GM18526 (cell line): ENCODE measurements around the gene APH1B.

ENCODE experiments used
- POLR2A ChIP-seq: IDR thresholded peaks from 3 replicates; pipeline ENCODE4 v1.6.1; 2011; ENCODE audit not compliant: insufficient read length; ENCODE audit errors: extremely low read depth

Gene APH1B

DNA sequence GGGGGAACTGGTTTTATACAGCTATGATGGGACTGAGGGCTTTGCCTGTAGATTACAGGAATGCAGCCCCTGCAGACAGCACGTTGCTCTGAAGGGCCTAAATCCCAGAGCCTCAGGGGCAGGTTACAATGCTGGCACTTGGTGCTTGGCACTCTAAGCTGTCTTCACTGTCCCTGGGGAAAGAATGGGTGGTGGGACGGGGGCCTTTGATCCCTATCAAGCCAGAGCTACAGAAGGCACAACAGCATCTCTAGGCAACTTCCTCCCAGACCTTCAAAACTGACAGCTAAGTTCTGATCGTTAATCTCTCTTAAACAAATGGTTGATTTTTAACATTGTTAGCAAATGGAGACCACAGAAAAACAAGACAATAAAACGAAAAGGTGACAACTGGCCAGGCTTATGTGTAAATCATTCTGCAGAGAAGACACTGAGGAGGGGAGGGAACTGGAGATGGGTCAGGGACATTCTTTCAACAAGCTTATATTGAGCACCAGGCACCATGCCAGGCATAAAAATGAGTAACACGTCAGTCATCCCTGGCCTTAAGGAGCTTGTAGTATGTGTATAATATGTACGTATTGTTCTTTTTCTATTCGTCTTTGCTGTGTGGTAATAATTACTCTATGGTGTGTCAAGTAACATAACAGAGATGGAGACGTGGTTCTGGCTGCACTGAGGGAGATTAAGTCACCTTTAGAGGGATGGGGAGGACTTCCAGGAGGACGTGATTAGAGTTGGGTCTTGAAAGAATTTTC is 55.1 kb downstream of the APH1B start:
- TF ChIP-seq POLR2A: no peak

DNA sequence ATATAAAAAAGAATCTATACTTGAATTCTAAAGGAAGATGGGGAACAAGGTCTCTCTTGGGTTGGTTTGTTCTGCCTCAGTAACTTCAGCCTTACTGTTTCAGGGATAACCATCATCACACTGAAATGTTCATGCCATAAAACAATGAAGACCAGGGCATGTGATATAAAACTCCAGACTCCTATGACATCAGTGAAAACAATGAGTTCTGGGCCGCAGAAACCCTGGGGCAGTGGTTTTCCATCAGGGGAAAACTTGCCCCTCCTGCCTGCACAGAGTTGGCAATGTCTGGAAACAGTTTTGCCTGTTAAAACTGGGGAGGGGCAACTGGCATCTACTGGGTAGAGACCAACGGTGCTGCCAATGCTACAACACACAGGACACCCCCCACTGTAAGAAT is 57.4 kb downstream of the APH1B start:
- no peak for TF ChIP-seq POLR2A

DNA sequence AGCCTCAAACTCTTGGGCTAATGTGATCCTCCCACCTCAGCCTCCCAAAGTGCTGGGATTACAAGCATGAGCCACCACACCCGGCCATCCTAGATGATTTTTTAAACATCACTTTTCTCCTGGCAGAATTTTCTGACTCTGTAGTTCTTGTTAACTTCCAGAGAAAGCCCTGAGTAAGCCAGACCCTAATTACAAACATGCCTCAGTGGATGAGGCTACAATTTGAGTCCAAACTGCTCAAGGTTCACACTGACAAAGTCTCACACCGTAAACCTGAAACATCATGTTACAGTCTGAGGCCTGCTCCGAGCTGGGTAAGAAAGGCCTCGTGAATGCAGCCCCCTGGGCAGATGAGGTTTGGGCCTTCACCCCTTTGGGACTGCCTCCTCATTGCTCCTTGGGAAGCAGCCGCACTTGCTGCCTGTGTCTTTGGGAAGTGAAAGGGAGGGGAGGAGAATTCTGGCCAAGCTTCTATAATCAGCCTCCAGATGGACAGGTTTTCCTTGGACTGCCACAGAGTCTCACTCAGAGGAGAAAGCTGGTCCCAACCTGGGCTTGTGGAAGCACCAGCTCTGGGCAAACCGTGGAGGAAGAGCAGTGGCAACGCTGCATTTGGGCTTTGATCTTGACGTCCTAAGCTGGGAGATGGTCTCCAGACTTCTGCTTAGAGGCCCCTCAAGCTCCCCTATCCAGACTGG is 58.3 kb downstream of the APH1B start:
- TF ChIP-seq POLR2A: no peak

DNA sequence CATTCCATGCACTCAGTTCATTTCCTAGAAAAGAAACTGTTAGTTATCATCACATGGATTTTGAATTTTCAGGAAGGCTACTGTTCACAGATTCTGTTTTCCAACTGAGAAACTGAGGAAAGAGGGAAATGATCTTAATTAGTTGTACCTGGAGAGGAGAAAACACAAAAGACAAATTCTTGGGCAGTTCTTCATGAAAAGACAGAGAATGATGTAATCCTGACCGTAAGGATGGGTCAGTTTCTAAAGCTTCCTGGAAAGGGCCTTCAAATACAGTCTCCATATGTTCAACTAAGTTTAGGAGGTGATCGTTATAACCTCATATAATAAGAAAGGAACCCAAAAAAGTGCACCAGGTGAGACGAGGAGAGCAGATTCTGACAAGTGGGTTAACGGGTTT is 59.6 kb downstream of the APH1B start:
- TF ChIP-seq POLR2A: no peak

DNA sequence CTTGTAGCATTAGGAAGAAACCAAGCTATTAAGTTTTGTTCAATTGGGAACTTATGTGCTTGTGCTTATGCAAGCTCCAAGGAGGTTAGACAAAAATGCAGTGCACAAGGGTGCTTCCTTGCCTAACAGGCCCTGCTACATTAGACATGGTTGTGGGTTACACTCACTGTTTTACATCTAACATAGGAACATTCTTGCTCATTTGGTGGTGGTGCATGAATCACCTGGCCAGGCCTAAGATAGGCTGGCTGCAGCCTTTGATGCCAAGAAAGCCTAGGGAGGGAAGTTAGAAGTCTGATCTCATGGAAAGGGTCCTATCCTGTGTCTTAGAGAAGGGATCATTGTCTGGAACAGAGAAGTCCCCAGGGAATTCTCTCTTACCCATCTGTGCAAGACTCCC is 60.8 kb downstream of the APH1B start:
- no peak for TF ChIP-seq POLR2A

DNA sequence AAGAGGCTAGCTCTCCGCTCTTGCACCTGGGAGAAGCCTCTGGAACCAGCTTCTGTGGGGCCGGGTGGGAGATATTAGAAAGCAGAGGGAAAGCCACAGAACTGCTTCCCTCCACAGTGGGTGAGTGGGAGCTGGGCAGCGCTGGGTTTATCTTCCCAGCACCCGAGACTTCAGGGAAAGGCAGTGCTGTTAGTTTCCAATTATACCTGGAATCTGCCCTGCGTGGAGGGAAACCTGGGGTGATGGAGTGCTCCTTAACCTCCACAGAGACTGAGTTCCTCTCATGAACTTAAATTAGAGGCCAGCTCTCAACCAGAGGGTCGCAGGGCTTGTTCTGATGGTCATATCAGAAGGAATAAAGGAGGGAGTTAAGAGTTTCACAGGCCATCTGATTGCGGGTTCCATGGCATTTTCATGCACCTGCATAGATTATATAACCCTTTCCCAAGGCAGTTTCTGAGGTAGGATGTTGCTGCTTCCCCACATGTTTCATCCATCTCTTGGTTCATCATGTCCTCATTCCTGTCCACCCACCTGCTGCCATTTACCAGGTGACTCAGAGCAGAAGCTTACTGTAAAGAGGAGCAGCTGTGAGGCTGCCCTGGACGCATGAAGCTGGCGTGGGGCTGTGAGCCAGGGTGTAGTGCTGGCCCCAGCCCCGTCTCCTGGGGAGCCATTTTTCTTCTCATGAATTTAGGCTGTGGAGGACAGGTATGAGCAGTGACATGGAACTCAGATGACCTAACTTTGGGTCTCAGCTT is 61.8 kb downstream of the APH1B start:
- no peak for TF ChIP-seq POLR2A

DNA sequence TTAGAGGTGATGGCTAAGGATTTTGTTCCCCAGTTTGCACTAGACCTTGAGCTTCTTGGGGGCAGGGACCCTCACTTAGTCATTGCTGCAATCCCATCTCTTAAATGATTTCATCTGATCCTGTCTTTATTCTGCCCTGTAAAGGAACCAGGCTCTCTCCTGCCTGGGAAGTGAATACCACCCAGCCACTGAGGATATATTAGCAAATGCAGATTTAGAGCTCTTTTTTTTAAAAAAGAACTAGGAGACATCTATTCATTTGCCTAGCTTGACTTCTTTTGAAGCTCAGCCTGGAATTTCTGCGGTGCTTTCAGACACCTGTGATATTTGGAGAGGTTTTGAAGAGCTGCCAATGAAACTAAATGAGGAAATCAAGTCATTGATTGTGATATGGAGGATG is 62.4 kb downstream of the APH1B start:
- no peak for TF ChIP-seq POLR2A

DNA sequence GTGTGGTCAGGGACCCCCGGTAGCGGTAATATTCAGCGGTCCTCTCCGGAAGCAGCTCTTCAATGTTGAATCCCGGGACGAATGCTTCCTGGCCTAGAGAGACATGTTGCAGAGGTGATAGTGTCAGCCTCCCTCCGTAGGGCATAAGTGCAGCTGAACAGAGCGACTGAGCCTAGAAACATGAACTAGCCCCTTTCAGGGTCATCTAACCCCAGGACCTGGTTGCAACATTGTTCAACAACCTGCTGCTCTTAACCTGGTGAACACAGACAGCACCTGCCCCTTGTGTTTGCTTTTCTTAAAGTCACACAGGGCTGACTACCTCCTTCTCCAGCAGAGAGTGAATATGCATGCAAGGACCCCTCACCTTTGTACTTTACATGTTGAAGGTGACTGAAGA is 62.9 kb downstream of the APH1B start:
- no peak for TF ChIP-seq POLR2A

DNA sequence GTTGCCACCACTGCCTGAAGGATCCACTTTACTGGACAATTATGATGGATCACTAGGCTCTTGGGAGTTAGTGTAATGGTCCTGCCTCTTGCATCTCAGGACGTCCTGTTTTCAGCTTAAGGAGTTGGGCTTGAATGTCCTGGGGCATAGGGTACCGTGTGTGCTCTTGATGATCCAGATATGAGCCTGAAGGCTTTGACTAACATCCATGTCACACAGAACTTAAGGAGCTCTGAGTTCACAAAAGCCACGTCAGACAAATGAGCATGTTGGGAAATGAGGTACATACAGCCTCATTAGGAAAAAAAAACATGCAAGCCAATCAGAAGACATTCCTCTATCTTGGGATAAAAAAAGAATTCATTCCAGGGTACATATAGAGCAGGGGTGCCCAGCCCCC is 63.5 kb downstream of the APH1B start:
- TF ChIP-seq POLR2A: no peak

DNA sequence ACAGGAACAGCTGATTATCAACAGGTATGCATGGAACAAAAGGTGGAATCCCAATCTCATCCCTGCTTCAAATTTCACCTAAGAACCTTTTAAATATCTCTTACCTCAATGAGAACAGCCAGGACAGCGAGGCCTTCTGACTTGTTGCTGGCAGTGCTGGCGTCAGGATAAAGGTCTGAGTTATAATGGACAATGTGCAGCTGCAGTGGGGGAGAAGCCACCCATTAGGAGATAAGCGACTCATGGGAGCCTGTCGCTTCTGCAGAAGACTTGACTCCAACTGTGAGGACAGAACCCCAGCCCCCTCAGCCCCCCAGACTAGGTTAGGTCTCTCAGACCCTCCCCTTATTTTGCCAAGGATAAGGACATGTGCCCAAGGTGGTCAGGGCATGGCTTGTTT is 64.5 kb downstream of the APH1B start:
- no peak for TF ChIP-seq POLR2A

DNA sequence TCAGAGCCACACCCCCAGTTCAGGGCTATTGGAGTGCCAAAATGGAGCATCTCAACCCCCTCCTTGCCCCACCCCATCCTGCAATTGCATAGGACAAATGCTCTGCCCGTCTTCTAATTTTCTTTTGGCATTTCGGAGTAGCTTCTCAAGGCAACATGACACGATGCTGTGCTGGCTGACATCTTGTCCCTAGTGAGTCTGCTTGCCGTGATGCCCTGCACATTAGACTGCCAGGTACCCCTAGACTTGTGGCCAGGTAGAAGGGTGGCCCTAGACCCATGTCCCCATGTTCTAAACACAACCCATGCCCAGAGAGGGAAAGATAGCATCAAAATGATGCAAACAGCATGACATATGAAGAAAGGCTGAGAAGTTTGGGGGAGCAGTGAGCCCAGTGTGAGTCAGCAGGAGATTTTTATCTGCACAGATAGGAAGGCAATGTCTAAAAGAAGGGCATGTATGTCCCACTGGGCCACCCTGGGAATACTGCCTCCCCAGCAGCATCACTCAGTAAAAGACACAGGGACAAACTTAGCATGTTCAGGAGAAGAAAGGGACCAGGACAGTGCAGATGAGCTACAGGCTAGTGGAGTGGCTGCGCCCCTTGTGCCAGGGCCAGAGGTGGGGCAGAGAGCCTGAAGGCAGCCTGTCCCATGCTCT is 67.5 kb downstream of the APH1B start:
- TF ChIP-seq POLR2A: no peak

DNA sequence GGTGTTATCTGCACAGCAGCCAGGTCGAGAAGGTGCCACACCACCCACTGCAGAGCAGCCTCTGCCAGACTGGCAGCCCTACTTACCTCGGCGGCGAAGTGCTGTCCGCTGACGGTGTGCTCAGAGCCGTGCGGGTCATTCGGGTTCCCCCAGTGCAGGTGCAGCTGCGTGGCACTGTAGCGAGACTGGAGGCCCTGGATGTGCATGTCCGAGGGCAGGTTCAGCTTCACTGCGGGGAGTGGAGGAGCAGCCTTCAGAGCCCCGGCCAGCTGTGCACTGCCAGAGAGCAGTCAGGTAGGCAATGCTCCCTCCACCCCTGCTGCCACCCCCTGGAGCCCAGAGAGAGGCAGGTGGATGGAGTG is 68.0 kb downstream of the APH1B start:
- no peak for TF ChIP-seq POLR2A

DNA sequence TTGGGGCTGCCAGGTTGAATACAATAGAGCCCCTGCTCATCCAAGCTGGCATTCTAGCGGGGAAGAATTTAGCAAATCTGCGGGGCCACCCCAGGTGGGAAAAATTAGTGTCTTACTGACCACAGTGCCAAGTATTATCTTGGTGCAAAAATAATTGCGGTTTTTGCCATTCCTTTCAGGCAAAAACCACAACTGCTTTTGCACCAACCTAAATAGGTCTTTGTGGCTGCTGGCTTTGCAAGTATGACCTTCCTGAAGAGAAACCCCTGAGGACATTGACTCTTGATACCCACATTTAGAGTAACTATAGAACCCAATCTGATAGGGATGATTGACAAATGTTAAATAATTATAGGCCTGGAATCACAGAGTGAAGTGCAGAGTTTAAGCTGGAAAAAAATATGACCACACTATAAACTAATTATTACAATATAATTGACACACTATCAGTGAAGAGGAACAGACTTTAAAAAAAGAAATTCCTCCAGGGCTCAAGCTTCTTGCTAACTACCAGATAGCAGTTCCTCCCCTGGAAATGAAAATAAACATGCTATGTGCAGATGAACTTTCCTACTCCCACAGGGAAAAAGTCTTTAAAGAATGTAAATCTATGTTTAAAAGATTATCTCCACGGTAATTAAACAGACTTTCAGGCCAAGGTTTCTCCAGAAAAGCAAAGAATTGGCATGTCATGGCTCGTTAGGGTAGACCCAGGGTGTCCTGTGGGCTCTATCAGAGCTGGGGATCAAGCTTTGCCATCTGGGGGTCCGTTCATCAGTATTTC is 69.9 kb downstream of the APH1B start:
- TF ChIP-seq POLR2A: no peak

DNA sequence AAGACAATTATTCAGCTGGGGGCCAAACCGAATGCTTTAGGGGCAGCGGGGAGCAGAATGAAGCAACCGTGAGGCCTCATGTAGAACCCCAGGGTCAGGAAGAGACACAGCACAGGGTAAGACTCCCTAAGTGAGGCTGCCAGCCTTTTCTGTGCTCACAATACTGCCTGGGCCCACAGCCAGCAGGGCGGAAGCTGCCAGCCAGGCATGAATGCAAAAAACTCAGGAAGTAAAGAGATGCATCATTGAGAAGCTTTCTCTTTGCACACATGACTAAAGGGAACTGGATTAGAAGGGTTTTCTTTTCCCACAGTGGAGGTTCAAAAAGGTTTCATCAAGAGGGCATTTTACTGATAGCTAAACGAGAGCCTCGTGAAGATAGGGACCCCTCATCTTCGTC is 71.0 kb downstream of the APH1B start:
- no peak for TF ChIP-seq POLR2A

DNA sequence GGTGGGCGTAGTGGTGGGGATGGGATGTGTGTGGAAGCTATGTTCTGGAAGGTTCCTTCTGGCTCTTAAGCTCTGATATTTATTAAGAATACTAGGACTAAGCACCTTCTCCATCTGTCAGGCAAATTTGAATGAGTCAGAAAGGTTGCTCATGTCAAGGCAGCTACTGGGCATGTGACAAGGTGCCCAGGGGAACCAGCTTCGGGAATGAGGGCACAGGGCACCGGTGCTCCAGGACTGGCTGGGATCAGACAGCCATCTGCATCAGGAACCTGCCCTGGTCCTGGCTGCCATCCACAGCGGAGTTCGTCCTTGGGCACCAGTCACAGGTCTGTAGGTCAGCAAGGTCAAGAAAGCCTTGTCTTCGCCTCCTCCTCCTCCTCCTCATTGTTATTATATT is 71.8 kb downstream of the APH1B start:
- TF ChIP-seq POLR2A: no peak
